ENCODE data around the gene ADGRA3. TPM values are rescaled to one million over a fixed set of nuclear protein-coding genes. Genes with fewer than 3 reads are reported as not detected.

The ADGRA3 gene
- polyA plus RNA-seq, 1 experiment: 36.0 TPM

DNA sequence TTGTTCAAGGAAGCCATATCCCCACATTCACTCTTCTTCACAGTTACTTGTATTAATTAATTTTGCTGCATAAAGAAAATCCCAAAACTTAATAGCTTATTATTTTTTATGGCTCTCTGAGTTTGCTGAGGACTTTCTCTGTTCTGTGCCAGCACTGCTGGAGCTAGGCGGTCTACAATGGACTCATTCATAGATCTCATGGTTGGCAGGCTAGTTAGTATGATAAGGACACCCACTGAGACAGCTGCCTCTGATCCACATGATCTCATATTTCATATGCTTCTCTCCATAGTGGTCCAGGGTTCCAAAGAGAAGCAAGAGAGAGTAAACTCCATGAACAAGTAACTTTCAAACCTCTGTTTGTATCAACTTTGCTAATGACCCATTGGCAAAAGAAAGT, 170.2 kb downstream of the ADGRA3 start:
- Histone ChIP-seq H3K4me3 (ENCODE audit: low read depth, low read length) (no peak overlapping the region), H3K27ac (ENCODE audit: low read depth, low read length) (no peak overlapping the region), H3K27me3 (ENCODE audit: control insufficient read depth, insufficient read depth, low read length) (no peaks in the 10 kb centered on the region), H3K9me3 (ENCODE audit: control insufficient read depth, insufficient read depth, low read length) (no peaks in the 10 kb centered on the region)
- DNase-seq (ENCODE audit: low read depth, low spot score): no peak
- ChIA-PET POLR2A (no interaction called here), CTCF (no interaction called here)
- TF ChIP-seq CTCF (IDR thresholded peaks at IDR 0.05; ENCODE audit: low read depth, low read length): no peak

DNA sequence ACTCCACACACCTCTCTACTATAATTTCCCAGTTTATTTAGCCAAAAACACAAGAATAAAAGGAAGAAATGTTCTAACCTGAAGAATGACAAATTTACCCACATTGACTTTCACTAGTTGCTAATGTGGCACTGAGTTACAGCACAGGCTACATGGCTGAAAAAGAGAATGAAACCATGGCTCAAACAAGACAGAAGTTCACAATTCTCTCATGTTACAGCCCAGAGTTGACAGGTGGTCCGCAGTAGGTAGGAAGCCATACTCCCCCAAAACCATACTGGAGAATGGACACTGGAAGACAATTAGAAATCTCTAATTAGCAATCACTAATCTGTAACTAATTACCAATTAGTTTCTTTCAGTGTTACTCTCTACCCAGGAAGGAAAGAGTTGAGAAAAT, 170.8 kb downstream of the ADGRA3 start:
- CTCF ChIA-PET: no interaction called here
- no peak for TF ChIP-seq CTCF (IDR thresholded peaks at IDR 0.05; ENCODE audit: low read depth, low read length)
- no peak for DNase-seq (ENCODE audit: low read depth, low spot score)
- Histone ChIP-seq H3K27ac (ENCODE audit: low read depth, low read length) (no peak overlapping the region), H3K4me3 (ENCODE audit: low read depth, low read length) (no peak overlapping the region), H3K27me3 (ENCODE audit: control insufficient read depth, insufficient read depth, low read length) (no peaks in the 10 kb centered on the region), H3K9me3 (ENCODE audit: control insufficient read depth, insufficient read depth, low read length) (no peaks in the 10 kb centered on the region)
- POLR2A ChIA-PET: no interaction called here

DNA sequence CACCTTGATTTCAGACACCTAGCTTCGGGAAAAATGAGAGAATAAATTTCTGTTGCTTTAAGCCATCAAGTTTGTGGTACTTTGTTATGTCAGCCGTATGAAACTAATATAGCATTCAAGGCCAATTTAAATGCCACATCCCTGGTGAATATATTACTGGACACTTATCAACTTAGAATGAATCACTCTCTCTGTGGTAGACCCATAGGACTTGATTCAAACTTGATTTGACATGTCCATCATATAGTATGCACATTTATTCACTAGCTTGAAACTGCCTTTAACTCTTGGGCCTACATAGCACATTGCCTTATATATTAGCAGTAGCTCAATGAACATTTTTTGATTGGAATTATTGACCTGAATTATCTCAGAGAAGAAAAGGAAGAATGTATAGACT, 172.3 kb downstream of the ADGRA3 start:
- no peak for DNase-seq (ENCODE audit: low read depth, low spot score)
- CTCF ChIA-PET: interaction anchor here (1.0 to 2.2 kb wide), 2 partner anchors 45 to 553 kb away, joined by 3 to 9 read pairs; no protein-coding TSS in a partner anchor
- no peak for TF ChIP-seq CTCF (IDR thresholded peaks at IDR 0.05; ENCODE audit: low read depth, low read length)
- POLR2A ChIA-PET: no interaction called here
- Histone ChIP-seq H3K27ac (ENCODE audit: low read depth, low read length) (no peak overlapping the region), H3K27me3 (ENCODE audit: control insufficient read depth, insufficient read depth, low read length) (no peaks in the 10 kb centered on the region), H3K9me3 (ENCODE audit: control insufficient read depth, insufficient read depth, low read length) (no peaks in the 10 kb centered on the region), H3K4me3 (ENCODE audit: low read depth, low read length) (no peak overlapping the region)

- ChIA-PET CTCF (no interaction called here), POLR2A (no interaction called here)
- DNase-seq (ENCODE audit: low read depth, low spot score): no peak
- Histone ChIP-seq H3K4me3 (ENCODE audit: low read depth, low read length) (no peak overlapping the region), H3K27me3 (ENCODE audit: control insufficient read depth, insufficient read depth, low read length) (no peaks in the 10 kb centered on the region), H3K9me3 (ENCODE audit: control insufficient read depth, insufficient read depth, low read length) (no peaks in the 10 kb centered on the region), H3K27ac (ENCODE audit: low read depth, low read length) (no peak overlapping the region)
- no peak for TF ChIP-seq CTCF (IDR thresholded peaks at IDR 0.05; ENCODE audit: low read depth, low read length)
Measured at GRCh38 chr4:22339491-22339890, 176.4 kb downstream of the ADGRA3 start.

DNA sequence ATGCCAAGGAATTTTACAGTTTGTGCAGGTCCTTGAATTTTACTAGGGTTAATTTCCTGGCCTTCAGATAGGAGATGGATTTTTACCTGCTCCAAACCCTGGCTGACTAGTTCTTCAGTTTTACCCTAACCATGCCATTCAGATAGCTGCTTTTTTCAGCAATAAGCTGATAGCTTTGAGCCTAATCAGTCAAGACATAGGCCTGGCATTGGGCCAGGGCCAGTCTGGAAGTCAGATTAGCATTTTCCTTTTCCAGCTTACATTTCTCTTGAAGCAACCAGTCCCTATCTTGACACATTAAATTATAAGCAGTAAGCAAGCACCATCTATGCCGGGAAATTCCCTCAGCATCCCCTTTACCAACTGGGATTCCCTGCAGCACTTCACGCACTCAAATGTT, 177.1 kb downstream of the ADGRA3 start:
- no peaks in the 10 kb centered on the region for H3K9me3 ChIP-seq (ENCODE audit: control insufficient read depth, insufficient read depth, low read length)
- H3K4me3 ChIP-seq (ENCODE audit: low read depth, low read length): no peak overlapping the region
- TF ChIP-seq CTCF (IDR thresholded peaks at IDR 0.05; ENCODE audit: low read depth, low read length): no peak
- ChIA-PET CTCF (interaction anchor here (0.5 kb wide), 1 partner anchor 51 kb away, joined by 3 read pairs; no protein-coding TSS in a partner anchor), POLR2A (no interaction called here)
- H3K27ac ChIP-seq (ENCODE audit: low read depth, low read length): no peak overlapping the region
- no peak for DNase-seq (ENCODE audit: low read depth, low spot score)
- no peaks in the 10 kb centered on the region for H3K27me3 ChIP-seq (ENCODE audit: control insufficient read depth, insufficient read depth, low read length)

Other genes with a start within 250 kb of the ADGRA3 start
- gene GBA3, start 176.9 kb upstream of the ADGRA3 start, polyA plus RNA-seq (2011; rRNA removed): not detected in 2 replicates

All from AG04450 (cell line).